D721Med (cell line): ENCODE measurements around the gene ARMCX5.
A peak's percentile ranks its signal among the peaks of the same experiment; 100 is the strongest.

Source experiments
- DNase-seq: peaks from one replicate; pipeline ENCODE4 v3.0.0; 2011; ENCODE audit warnings: low spot score; ENCODE audit not compliant: insufficient read length
- FAIRE-seq: peaks from 2 replicates; lab custom pipeline; 2011; peaks lifted over from hg19 to GRCh38; lab: Jason Lieb, UNC
- CTCF ChIP-seq: IDR thresholded peaks from 2 replicates; pipeline ENCODE4 v1.5.1; 2012; ENCODE audit warnings: mild to moderate bottlenecking, control low read depth; ENCODE audit not compliant: insufficient read depth; ENCODE audit errors: missing control alignments

ARMCX5 gene

DNA sequence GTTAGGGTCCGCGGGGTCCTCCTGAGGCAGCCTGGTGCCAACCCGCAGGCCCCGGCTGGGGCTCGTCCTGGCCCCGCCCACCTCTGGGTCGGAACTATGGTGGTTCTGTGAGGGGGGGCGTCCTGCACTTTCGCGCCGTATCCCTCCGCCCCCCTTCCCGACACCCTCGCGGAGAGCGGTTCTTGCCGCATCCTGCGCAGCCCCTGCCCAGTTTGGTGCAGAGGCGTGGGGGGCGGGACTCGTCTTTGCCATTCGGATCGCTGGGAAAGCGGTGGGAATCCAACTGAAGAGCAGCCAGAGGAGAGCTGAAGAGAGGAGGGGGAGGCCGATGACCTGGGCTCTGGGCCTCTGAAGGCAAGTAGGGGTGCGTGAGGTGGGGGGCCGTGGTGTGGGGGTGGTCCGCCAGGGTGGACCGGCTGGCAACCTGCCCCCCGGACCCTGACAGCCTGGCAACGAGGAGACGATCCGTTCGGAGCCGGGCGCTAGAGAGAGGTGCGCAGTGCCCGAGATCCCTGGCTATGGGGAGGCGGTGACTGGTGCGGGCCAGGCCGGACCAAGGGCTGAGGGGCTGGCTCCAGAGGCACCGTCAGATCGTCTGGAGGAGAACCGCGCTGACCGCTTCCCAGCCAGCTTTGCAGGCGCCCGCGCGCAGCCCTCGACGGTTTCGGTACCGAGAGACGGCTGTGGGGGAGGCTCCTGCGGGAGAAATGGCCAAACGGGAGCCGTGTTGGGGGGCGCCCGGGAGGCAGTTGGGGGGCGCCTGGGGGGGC is 52.1 kb downstream of the ARMCX5 start, which contains the start of gene GPRASP1:
Gene GPRASP1 (plus strand): TSS at position 242 of the 770 bp plus-strand sequence. CDS start 2,431 bp downstream, outside the sequence.
- no peak for FAIRE-seq
- no peak for DNase-seq
- no peak for TF ChIP-seq CTCF

- peak; percentile 74 for FAIRE-seq
- TF ChIP-seq CTCF = no peak
- no peak for DNase-seq
Measured at GRCh38 chrX:102652031-102652688, 52.8 kb downstream of the ARMCX5 start.
